Measurements from ENCODE around the gene IMMP2L.

Gene IMMP2L

DNA sequence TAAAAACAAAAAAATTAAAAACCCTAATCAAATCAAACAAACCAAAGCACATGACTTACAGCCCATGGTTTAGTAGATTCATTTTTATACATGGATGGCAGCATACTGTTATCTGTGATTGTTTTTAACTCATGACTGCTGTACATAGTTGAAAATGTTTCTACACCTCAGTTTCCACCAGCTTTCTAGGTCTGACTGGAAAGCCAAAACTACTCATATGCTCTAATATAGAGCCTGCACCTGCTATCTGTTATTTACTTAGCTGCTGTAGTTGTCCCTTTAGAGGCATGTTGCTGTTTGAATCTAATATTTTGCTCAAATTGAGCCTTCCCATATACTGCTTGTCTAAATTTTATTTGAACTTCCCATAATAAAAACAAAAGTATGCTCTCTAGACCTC is 761.3 kb downstream of the IMMP2L start:
- ATAC-seq (peak; percentile 56), DNase-seq (no peak)

DNA sequence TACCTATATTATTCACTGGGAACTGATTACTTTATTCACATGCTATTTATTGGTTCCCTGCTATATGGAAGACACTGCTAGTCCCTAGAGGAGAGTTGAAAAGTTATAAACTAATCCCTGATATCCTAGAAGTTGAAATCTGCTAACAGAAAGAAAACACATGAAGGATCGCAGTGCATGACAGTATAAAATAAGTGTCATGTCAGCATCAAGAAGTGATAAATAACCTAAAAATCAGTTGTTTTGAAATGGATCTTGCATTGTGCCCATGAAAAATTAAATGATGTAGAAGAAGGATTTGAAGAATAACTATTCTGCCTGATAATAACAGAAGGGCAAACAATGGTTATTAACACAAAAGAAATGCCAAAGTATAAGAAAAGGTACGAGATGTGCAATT is 764.6 kb downstream of the IMMP2L start:
- DNase-seq (no peak), ATAC-seq (no peak)

DNA sequence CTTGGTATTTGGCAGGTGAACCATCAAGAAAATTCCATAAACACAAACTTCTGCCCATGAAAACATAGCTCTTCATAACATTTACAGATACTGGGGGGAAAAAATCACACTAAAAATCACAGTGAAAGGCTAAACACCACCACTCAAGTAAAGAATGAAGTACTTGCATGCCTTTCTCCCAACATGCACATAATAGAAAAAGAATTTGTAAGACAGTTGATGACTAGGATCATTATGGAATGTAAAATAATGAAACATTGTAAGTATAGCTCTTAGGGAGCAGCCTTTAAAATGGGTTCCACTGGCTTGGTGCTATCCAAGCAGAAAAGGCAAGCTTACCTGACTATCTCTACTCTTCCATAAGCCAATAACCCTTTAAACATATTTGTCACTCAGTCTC is 771.3 kb downstream of the IMMP2L start:
- ATAC-seq, result no peak
- DNase-seq, result no peak

DNA sequence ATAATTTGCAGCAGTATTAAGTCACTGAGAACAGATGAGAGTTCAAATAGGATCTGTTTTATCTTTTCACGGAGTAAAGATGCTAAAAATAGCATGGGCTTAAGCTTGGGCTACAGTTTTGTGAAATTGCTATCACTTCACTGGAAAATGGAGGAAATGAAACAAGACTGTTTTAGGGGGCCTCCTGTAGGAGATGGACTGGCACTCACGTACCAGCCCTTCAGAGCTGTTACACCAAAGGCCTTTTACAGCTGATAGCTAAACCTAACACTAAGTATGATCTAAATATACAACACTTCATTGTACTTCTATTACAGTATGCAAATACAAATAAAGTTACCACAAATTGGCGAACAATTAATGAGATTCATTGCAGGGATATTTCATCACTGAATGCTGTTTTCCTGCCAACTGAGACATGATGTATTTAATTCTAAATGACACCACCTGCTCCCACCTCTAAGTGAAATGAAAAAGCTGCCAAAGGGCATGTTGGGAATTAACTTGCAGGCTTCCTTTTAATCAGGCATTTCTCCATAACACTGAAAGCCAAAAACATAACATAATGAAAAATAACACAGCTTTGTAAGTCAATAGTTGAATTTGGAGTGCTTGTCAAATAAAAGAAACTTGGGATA is 775.8 kb downstream of the IMMP2L start:
- no peak for ATAC-seq
- no peak for DNase-seq

DNA sequence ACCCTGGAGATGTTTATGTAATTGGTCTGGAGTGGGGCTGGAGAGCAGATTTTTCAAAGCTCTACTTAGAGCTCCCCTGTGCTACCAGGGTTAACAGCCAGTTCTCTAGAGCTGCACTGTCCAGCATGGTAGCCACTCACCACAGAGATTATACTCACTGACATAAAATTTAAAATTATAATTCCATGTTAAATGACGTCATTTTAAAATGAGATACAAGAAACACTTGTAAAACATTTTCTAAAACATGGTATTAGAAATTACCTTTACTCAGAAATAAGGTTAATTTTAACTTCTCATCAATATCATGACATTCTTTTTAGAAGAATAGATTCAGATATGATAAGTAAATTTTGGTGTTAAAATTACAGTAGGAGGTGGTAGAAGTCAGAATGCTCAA is 777.5 kb downstream of the IMMP2L start:
- ATAC-seq (no peak), DNase-seq (no peak)

DNA sequence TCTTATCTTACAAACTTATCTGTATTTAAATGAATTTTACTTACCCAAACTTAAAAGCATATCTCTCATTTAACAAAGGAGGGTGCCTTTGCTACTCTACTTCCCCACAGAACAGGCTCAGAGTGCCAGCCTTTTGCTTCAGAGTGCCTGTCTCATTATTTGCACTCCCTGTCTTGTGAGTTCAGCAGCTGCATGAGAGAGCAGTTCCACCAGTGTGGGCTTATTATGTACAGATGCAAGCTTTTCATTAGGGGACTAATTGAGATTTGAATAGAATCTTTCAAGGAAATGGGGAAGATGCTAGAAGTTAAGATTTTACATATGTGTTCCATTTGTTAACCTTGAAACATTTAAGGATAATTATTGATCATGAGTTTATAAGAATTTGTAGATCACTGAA is 781.6 kb downstream of the IMMP2L start:
- DNase-seq (no peak), ATAC-seq (no peak)

DNA sequence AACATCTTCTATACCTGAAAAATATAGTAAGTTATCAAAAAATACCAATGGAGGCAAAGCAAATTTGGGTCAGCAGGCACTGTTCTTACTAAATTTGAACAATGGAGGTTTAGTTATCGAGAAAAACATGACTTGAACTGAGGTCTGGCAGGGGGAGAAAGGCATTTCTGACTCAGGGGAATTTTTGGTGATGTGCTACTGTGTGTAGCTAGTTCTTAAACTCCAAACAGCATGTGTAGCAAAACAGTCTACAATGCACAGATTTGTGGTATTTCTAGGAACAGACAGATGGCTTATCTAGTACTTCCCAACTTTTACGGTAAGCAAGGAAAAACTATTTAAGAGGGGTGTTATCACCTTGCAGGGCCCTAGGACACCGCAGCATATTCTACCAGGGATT is 783.0 kb downstream of the IMMP2L start:
- ATAC-seq (no peak), DNase-seq (no peak)

DNA sequence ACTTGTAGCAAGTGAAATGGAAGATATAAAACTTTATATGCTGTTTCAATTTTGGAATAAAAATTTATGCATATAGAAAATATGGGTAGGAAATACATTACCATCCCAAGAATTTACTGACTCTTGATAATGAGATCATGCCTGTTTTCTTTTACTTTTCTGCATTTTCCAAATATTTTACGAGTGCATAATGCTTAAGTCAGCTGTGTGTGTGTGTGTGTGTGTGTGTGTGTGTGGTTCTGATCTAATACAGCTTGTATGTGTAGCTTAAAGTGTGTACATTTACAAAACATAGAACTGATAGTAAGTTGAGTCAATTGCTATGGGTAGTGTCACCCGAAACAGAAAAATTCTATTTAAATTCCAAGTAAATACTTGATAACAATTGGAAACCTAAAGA is 787.2 kb downstream of the IMMP2L start:
- ATAC-seq (no peak), DNase-seq (no peak)

DNA sequence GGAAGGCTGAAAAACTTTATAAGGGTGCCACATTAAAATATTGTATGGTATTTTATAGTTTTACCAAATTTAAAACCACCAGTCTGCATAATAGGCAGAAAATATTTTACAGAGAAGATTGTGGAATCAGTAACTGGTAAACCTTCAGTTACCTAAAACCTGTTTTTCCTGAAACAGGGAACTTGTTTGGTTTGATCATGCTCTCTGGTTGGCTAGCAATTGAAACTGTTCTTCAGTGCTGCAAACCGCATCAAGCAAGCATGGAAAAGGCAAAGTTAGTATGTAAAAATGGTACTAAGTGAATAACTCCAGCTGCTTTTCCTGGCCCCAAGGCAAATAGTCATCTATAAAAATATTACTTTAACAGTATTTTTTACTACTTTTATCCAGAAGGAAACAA is 788.2 kb downstream of the IMMP2L start:
- DNase-seq (no peak), ATAC-seq (no peak)

DNA sequence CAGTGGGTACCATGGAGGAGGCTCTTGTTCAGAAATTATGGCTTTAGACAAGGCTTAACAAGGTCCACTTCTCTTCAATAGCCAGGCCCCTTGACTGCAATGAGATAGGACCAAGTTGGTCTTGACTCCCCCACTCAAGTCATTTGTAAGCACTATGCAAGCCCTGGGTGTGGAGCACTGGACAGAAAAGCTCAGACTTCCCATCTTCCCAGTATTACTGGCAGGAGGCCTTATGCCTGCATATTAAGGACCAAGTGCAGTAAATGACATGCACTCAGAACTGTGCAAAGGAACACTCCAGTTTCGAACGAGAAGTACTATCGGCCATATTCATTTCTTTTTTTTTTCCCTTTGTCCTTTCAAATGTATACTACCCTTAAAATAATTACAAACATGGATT is 789.7 kb downstream of the IMMP2L start:
- ATAC-seq (no peak), DNase-seq (no peak)

DNA sequence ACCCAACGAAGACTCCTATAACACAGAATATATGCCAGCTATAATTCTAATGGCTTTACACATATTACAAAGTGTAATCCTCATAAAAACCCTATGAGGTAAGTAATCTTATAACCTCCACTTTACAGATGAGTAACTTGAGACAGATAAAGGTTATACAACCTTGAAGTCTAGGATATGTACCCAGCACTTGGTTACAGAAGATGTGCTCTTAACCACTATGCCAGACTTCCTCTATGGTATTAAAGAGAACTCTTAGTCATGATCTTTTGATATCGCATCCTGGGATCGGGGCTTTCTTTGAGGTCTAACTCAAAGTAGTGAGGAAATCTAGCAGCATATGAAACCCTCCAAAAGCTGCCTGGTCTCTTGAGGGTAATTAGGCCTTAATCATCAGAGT is 790.6 kb downstream of the IMMP2L start:
- DNase-seq (no peak), ATAC-seq (peak; percentile 83)

DNA sequence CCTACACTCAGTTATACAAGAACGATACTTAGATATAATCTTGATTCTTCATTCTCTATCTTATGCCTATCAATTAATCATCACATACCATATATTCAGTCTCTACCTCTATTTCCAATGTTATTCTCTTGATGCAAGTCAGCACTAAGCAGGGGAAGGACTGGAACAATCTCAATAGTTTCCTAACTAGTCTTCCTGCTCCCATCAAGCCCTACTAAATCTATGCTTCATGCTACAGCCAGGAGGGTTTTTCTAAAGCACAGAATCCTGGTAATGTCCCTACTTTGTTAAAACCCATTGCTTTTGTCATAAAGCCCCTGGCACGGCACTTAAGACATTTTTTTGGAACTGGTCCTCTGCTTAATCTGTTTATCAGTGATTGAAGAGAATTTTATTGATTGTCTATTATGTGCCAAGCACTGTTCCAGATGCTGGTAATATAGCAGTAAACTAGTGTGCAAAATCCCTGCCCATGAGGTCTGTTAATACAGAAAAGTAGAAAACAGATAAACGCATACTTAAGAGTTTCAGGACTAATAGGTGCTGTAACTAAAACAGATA is 794.7 kb downstream of the IMMP2L start:
- ATAC-seq (no peak), DNase-seq (no peak)

DNA sequence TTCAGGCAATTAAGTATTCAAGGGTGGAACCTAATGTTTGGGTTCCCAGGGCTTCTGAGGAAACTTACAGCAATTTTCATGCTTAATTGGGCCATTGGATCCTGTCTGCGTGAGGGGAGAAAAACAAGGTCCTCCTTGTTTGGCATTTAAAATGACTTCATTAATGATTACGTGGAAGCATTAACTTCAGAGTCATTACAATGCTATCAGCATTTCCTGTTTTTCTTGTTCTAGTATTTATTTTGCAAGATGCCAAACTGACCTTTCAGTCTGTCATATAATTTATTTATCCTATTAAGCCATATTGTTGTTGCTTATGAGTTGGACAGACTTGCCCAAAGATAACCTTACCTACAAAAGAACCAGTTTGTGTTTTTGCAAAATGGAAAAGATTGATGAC is 795.4 kb downstream of the IMMP2L start:
- no peak for DNase-seq
- no peak for ATAC-seq

DNA sequence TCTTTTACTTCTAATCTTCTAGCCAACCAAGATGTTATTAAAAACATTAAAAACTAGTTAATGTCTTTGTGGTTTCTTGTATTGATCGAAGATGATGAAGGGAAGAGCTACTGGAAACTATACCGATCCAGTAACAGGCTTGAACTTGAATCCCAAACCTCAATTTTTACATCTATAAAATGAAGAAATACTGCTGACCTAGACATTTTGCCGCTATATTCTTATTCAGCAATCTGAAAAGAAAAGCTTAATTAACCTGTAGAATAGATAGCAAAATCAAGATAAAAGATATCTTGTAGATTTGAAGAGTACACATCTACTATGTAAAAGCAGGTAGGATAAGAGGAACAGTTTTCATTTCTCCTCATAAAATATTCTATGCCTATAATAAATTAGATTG is 797.4 kb downstream of the IMMP2L start:
- no peak for ATAC-seq
- DNase-seq, result no peak

DNA sequence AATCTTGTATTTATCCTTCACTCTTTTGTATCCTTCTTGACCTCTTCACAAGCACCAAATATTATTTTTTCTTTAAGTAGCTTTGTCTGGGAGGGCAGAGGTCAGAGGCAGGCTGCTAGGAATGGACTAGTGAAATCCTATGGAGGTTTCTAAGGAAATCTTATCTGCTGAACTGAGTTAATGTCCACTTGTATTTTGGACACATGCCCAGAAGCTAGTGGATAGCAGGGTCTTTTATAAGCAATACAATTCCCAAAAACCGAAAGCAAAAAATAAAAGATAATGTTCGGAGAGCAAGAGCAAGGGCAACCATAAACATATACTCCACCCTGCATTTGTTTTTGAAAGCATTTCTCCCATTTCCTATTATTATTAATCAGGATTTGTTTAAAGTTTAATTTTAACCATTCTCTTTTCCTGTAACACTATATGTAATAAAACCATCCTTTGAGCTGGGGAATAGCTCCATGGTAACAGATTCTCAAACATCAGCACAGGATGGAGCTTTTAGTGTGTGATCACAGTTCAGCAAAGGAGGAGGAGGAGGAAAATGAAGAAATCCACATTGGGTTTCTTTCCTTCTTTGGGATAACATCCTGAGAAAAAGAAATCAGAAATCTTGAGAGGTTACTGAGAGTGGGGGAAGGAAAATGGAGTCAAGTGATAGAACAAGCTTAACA is 799.6 kb downstream of the IMMP2L start:
- no peak for ATAC-seq
- no peak for DNase-seq

DNA sequence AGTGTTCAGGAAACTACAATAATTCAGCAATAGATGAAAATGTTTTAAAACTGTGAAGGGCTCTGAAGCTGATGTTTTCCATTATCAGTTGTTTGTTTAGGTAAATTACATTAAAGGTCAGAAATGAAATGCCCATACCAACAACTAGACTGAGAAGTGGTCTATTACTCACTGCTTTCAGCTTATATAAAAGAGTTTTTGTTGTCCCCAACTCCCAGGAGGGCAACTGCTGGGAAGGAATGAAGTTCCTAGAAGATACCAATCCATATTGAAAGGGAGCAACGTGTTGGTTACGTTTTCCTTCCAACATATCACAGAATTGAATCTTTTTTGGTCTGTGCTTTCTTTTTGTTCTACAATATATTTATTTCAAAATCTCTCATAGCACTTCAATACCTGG is 802.0 kb downstream of the IMMP2L start:
- DNase-seq (no peak), ATAC-seq (no peak)

DNA sequence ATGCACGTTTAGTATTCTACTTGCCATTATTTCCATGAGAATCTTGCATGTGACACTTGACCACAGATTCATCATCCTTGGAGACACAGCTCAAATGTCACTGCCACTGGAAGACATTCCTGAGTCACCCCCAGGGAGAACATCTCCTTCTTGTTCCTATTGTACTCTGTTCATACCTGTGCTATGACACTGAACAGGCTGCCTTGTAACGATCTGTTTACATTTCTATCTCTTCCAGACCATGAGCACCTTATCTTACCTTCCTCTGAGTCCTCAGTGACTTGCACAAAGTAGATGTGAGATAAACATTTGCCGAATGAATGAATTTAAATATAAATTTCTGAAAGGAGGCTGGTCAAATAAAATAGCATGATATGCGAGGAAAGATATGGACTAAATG is 803.2 kb downstream of the IMMP2L start:
- DNase-seq, result no peak
- no peak for ATAC-seq

DNA sequence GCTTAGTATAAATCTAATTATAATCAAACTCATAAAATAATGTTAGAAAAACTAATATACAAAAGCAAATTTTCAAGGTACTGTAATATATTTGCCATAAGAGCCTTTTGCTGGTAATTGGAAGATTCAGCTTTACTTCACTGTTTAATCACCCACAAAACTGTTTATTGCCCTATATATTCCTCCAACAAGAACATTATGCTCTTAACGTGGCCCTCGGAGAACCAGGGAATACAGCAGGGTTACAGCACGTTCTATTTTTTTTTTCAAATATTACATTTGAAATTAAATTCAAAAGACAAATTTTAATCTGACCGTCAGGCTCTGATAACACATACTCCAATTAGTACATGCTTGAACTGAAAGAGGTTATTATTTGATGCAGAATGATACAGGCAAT is 807.6 kb downstream of the IMMP2L start:
- ATAC-seq (no peak), DNase-seq (no peak)

DNA sequence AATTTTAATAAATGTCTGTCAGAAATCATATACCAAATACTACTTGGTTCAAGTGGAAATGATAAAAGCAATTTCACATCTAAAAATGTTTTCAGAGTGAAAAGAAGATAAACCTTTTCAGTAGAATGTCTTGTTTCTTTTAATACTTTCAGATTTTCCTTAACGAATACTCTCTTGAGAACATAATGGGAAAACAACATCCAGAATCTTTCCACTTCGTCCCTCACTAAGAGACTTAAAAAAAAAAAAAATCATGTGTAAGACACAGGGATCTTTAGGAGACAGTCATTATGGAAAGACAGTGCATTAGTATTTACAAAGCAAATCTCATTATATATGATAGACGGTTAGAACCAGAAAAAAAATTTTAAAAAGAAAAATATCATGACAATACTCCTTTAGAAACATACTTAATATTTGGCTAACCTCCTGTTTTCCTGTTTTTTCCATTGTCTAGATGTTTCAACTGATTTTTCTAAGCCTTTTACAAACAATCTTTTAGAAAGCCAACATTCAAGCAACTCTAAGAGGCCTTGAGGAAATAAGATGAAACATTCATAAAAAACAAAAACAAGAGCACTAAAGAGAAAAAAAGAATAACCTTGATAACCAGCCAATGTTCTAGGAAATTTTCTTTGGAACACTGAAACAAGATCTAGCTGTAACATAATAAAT is 811.2 kb downstream of the IMMP2L start:
- ATAC-seq, result no peak
- no peak for DNase-seq

DNA sequence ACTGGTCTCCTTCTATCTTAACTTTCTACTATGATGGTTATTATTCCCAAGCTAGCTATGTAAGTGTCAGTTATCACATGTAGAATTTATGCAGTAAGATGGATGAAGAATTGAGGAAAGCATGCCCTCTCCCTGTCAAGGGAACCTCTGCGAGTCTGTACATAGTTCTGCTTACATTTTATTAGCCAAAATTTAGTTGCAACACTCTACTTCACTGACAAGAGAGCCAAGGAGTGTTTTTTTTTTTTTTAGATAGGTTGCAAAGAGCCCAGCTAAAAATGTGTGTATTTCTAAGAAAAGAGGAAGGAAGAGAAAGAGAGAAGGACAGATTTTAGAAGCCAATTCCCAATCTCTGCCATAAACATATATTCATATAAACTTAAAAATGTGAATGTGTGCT is 829.1 kb downstream of the IMMP2L start:
- no peak for DNase-seq

DNA sequence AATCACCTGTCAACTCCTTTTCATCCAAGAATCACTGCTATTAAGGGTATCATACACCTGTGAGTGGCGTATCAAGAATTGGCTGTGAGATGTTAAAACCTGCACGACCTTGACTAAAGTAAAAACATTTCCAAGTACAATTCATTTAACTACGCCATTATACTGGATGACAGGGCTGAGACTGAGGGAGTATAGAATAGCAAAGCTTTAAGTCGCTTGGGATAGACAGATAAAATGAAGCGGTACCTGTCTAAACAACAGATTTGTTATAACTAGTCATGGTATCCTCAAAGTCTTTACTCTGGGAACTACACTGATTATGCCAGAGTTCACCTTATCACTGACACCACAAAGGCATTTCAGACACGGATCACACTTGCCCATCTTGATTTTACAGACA is 837.5 kb downstream of the IMMP2L start:
- ATAC-seq (no peak), DNase-seq (no peak)

More for the DNA sequence above, 829.1 kb downstream of the IMMP2L start:
- ATAC-seq, result no peak

DNA sequence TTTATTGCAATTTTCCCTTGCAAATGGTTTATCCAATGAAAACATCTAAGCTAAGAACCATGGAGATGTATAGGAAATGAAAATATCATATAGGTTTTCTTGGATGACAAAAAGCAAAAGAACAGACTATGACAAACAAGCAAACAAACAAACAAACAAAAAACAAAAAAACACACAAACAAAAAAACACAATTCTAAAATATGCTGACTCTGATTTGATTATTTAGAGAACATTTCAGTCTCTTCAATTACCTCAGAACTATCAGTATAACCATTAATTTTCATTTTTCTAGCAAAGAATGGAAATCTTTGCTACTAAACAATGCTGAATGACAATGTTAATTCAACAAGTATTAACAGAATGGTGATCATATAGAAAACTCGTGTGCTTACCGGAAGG is 840.9 kb downstream of the IMMP2L start:
- ATAC-seq (no peak), DNase-seq (no peak)

DNA sequence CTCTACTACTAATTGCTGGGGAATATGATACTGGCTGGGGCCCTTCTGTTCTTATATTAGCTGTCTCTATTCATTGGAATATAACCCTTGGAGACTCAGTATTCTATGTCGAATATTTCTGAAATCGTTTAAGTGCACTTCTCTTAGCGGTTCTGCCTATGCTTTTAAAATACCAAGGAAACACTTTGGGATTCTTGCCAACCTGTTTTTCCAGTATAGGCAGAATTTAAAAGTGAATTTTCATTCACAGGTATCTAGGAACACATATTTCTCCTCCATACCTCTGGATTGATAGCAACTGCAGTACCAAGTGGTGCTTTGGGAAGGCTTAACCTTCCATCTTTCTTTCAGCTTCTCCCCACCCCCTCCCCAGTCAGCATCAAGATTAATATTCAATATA is 841.7 kb downstream of the IMMP2L start:
- no peak for ATAC-seq
- no peak for DNase-seq

DNA sequence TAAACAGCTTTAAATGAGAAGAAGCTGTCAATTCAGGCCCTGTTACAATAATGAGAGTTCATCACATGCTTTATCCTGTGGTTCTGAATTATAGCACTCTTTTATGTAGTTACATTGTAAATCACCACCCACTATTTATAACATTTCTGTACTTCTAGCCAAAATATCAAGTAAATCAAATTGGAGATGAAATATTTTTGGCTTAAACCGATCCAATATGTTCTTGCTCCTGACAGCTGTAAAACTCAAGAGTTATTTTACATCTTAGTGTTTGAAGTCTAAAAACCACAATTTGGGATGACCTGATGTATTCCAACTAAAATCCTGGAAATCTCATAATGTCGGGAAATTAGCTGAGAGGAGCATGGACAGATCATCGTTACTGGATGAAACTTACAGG is 842.6 kb downstream of the IMMP2L start:
- no peak for ATAC-seq
- DNase-seq, result no peak
